ENCODE measurements around the gene DNAI2. TPM values are rescaled to one million over a fixed set of nuclear protein-coding genes. Genes with fewer than 3 reads are reported as not detected.

DNAI2 gene, protein sequence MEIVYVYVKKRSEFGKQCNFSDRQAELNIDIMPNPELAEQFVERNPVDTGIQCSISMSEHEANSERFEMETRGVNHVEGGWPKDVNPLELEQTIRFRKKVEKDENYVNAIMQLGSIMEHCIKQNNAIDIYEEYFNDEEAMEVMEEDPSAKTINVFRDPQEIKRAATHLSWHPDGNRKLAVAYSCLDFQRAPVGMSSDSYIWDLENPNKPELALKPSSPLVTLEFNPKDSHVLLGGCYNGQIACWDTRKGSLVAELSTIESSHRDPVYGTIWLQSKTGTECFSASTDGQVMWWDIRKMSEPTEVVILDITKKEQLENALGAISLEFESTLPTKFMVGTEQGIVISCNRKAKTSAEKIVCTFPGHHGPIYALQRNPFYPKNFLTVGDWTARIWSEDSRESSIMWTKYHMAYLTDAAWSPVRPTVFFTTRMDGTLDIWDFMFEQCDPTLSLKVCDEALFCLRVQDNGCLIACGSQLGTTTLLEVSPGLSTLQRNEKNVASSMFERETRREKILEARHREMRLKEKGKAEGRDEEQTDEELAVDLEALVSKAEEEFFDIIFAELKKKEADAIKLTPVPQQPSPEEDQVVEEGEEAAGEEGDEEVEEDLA
- total RNA-seq = not detected

DNA sequence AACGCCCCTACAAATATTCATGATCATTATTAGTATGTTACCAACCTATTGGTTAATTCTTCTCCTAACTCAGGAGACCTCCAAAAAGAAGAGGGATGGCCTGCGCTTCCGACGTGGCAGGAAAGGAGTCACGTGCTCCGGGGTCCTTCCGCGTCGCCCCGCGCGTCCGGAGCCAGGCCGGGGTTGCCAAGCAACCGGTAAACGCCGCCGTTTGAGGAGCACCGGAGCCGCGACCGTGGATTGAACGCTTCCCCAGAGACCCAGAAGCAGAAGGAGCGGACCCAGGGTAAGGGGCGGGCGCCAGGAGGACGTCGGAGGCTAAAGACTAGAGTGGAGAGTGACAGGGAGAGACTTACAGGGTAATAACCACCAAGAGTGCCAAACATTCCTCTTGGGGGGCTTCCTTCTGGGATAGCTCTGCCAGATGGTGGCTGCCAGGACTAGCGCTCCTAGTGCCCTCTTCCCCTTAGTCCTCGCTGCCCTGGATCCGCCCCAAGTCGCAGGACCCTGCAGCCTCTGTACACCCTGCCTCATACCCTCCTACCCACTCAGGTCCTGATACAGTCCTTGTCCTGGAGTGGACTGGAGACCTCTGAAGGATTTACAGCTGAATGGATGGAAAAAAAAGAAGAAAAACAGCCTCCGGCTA is at the start of gene DNAI2:
DNAI2 (plus strand) TSS at position 175 of the 649 bp plus-strand sequence. CDS start 7,584 bp downstream, outside the sequence.
- Histone ChIP-seq H3K9me3 (ENCODE audit: control insufficient read depth in 3 of 3, low read length in 3 of 3) (no peaks in the 10 kb centered on the region), H3K4me3 (ENCODE audit: low read length in 3 of 3) (no peak within 1 kb of the TSS), H3K9ac (ENCODE audit: low read depth in 1 of 3, low read length in 3 of 3) (no peak within 1 kb of the TSS), H3K27me3 (ENCODE audit: control insufficient read depth in 3 of 3, insufficient read depth in 3 of 3, low read length in 3 of 3) (peaks cover 22 to 29% (median 27%) of the 10 kb centered on the region in 3 donors), H3K27ac (ENCODE audit: low read depth, low read length) (no peak within 1 kb of the TSS), H3K36me3 (ENCODE audit: control insufficient read depth in 3 of 3, insufficient read depth in 3 of 3, low read length in 3 of 3) (no peaks in the 10 kb centered on the region), H3K4me1 (ENCODE audit: control insufficient read depth in 3 of 3, insufficient read depth in 3 of 3, low read length in 3 of 3) (peaks cover 15 to 25% (median 19%) of the 10 kb centered on the region in 3 donors)

DNA sequence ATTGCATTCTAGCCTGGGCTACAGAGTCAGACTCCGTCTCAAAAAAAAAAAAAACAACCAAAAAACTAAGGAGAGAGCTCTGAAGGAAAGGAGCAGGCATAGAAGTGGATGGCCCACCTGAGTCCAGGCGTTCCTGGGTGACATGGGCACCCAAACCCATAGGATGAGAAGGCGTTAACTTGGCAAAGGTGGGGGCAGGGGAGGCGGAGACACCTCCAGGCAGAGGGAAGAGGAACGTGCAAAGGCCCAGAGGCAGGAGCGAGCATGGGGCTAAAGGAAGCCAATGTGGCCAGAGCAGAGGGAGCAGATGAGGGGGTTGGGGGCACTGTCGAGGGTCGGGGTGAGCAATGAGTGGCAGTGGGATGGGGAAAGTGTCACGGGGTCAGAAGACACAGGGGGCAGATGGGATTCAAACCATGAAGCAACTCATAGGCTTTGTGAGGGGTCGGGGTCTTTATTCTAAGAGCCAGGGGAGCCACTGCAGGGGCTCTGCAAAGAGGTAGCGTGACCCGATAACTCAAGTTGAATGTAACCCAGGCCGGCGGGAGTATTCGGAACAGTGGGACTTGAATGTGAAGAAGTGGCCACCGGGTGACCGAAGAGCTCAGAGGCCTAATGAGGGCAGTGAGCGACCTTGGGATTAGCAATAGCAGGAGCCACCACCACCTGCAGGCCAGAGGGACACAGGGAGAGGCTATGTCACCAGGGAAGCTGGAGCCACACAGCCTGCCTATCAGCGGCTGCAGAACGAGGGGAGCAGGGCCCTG is 48.9 kb upstream of the DNAI2 start:
- Histone ChIP-seq H3K9ac (ENCODE audit: low read depth in 1 of 3, low read length in 3 of 3) (no peak overlapping the region), H3K27me3 (ENCODE audit: control insufficient read depth in 3 of 3, insufficient read depth in 3 of 3, low read length in 3 of 3) (no peaks in the 10 kb centered on the region), H3K4me3 (ENCODE audit: low read length in 3 of 3) (no peak overlapping the region), H3K27ac (ENCODE audit: low read depth, low read length) (no peak overlapping the region), H3K9me3 (ENCODE audit: control insufficient read depth in 3 of 3, low read length in 3 of 3) (no peaks in the 10 kb centered on the region), H3K4me1 (ENCODE audit: control insufficient read depth in 3 of 3, insufficient read depth in 3 of 3, low read length in 3 of 3) (peaks cover 0 to 9% (median 0%) of the 10 kb centered on the region in 3 donors), H3K36me3 (ENCODE audit: control insufficient read depth in 3 of 3, insufficient read depth in 3 of 3, low read length in 3 of 3) (peaks cover 18 to 22% (median 20%) of the 10 kb centered on the region in 3 donors)

DNA sequence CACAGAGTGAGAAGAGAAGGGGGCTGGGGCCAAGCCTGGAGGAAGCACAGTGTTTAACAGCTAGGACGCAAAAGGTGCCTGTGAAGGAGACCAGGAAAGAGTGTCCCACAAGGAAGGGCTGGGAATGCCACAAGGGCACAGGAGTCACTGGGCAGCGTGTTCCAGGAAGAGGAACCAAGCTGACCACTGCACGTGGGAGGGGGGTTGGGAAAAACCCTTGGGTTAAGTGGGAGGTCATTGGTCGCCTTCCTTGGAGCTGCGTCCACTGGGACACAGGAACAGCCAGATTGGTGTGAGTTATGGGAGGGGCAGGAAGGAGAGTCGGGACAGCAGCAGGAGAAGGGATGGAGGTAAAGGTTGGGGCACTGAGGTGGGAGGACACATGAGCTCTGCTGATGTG is 47.8 kb upstream of the DNAI2 start:
- H3K4me1 ChIP-seq (ENCODE audit: control insufficient read depth in 3 of 3, insufficient read depth in 3 of 3, low read length in 3 of 3) = peaks cover 0 to 9% (median 0%) of the 10 kb centered on the region in 3 donors
- H3K9me3 ChIP-seq (ENCODE audit: control insufficient read depth in 3 of 3, low read length in 3 of 3) = no peaks in the 10 kb centered on the region
- H3K9ac ChIP-seq (ENCODE audit: low read depth in 1 of 3, low read length in 3 of 3) = no peak overlapping the region
- no peak overlapping the region for H3K27ac ChIP-seq (ENCODE audit: low read depth, low read length)
- no peaks in the 10 kb centered on the region for H3K27me3 ChIP-seq (ENCODE audit: control insufficient read depth in 3 of 3, insufficient read depth in 3 of 3, low read length in 3 of 3)
- H3K4me3 ChIP-seq (ENCODE audit: low read length in 3 of 3) = no peak overlapping the region
- peaks cover 25 to 28% (median 27%) of the 10 kb centered on the region in 3 donors for H3K36me3 ChIP-seq (ENCODE audit: control insufficient read depth in 3 of 3, insufficient read depth in 3 of 3, low read length in 3 of 3)

DNA sequence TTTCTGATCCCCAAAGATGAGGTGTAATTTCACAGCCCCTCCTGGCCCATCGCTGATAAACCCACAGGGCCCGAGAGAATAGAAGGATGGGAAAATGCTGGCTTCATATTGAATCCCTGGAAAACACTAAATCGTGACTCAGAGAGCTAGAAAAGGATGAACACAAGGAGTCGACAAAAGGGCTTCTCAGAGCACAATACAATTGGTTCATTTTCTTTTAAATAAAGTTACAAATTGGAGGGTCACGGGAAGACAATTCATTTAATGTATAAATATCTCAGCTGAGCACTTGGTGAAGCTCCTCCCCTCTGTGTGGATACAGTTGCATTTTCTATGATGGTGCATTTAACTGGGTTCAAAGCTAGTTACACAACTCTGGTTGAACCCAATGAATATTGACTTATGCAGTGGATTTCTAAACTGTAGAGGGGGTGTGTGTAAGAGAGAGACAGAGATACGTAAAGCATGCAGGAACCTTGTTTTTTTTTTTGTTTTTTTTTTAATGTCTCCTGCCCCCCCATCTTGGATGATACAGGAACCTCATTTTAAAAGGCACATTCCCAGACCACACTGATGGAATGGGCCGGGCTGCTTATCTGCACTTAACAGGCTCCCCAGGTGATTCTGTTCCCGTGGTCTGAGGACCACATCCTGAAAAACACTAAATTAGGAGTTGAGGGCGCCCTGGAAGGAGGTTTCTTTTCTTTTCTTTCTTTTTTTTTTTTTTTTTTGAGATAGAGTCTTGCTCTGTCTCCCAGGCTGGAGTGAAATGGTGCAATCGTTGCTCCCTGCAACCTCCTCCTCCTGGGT is 46.6 kb upstream of the DNAI2 start:
- Histone ChIP-seq H3K27ac (ENCODE audit: low read depth, low read length) (no peak overlapping the region), H3K9ac (ENCODE audit: low read depth in 1 of 3, low read length in 3 of 3) (no peak overlapping the region), H3K4me1 (ENCODE audit: control insufficient read depth in 3 of 3, insufficient read depth in 3 of 3, low read length in 3 of 3) (peaks cover 0 to 9% (median 0%) of the 10 kb centered on the region in 3 donors), H3K27me3 (ENCODE audit: control insufficient read depth in 3 of 3, insufficient read depth in 3 of 3, low read length in 3 of 3) (no peaks in the 10 kb centered on the region), H3K36me3 (ENCODE audit: control insufficient read depth in 3 of 3, insufficient read depth in 3 of 3, low read length in 3 of 3) (peaks cover 28 to 33% (median 30%) of the 10 kb centered on the region in 3 donors), H3K9me3 (ENCODE audit: control insufficient read depth in 3 of 3, low read length in 3 of 3) (no peaks in the 10 kb centered on the region), H3K4me3 (ENCODE audit: low read length in 3 of 3) (no peak overlapping the region)

DNA sequence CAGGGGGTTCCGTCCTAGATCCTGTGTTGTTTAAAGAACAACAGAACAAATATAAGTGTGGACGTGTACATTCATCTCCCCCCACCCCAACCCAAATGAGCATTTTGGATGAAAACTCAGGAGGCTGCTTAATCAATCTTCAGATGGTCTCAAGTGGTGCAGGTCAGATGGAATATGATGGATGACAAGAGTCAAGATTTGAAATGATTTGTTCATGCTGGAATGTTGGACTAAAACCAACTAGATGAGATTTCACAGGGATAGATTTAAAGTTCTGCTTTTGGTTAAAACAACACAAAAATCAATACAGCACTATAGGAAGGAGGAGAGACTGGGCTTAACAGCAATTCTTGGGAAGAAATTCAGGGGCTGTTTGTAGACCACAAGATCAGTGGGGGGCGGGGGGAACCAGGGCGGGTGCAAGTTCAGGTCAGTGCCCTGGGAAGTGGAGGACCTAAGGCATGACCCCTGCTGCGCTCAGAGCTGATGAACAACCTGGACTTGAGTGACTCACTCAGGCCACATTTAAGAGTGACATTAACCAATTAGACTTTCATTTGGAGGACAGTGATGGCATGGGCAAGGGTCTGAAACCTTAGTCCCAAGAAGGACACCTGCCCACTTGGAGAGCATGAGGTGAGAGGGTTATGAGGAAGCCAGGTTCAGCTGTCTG is 45.6 kb upstream of the DNAI2 start:
- Histone ChIP-seq H3K4me3 (ENCODE audit: low read length in 3 of 3) (no peak overlapping the region), H3K4me1 (ENCODE audit: control insufficient read depth in 3 of 3, insufficient read depth in 3 of 3, low read length in 3 of 3) (peaks cover 0 to 9% (median 0%) of the 10 kb centered on the region in 3 donors), H3K27ac (ENCODE audit: low read depth, low read length) (no peak overlapping the region), H3K36me3 (ENCODE audit: control insufficient read depth in 3 of 3, insufficient read depth in 3 of 3, low read length in 3 of 3) (peaks cover 27 to 33% (median 28%) of the 10 kb centered on the region in 3 donors), H3K9me3 (ENCODE audit: control insufficient read depth in 3 of 3, low read length in 3 of 3) (no peaks in the 10 kb centered on the region), H3K9ac (ENCODE audit: low read depth in 1 of 3, low read length in 3 of 3) (no peak overlapping the region), H3K27me3 (ENCODE audit: control insufficient read depth in 3 of 3, insufficient read depth in 3 of 3, low read length in 3 of 3) (no peaks in the 10 kb centered on the region)

DNA sequence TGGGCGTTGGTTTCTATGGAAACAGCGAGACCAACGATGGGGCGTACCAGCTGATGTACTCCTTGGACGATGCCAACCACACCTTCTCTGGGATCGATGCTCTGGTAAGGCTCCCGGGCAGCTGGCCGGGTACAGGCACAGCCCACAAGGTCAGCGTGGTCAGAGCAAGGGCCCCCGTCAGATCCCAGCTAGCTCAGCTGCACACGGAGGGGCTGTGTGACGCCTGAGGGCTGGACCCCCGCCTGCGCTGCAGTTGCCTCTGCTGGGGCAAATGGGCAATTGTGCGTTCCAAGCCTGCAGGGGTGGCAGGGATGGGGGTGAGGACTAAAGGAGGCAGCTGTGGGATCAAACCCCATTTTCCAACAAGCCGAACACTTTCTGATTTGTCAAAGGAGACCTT is 43.1 kb upstream of the DNAI2 start:
- Histone ChIP-seq H3K4me1 (ENCODE audit: control insufficient read depth in 3 of 3, insufficient read depth in 3 of 3, low read length in 3 of 3) (peaks cover 6 to 11% (median 8%) of the 10 kb centered on the region in 3 donors), H3K9ac (ENCODE audit: low read depth in 1 of 3, low read length in 3 of 3) (no peak overlapping the region), H3K9me3 (ENCODE audit: control insufficient read depth in 3 of 3, low read length in 3 of 3) (no peaks in the 10 kb centered on the region), H3K27me3 (ENCODE audit: control insufficient read depth in 3 of 3, insufficient read depth in 3 of 3, low read length in 3 of 3) (no peaks in the 10 kb centered on the region), H3K4me3 (ENCODE audit: low read length in 3 of 3) (no peak overlapping the region), H3K27ac (ENCODE audit: low read depth, low read length) (no peak overlapping the region), H3K36me3 (ENCODE audit: control insufficient read depth in 3 of 3, insufficient read depth in 3 of 3, low read length in 3 of 3) (peaks cover 13 to 22% (median 17%) of the 10 kb centered on the region in 3 donors)

DNA sequence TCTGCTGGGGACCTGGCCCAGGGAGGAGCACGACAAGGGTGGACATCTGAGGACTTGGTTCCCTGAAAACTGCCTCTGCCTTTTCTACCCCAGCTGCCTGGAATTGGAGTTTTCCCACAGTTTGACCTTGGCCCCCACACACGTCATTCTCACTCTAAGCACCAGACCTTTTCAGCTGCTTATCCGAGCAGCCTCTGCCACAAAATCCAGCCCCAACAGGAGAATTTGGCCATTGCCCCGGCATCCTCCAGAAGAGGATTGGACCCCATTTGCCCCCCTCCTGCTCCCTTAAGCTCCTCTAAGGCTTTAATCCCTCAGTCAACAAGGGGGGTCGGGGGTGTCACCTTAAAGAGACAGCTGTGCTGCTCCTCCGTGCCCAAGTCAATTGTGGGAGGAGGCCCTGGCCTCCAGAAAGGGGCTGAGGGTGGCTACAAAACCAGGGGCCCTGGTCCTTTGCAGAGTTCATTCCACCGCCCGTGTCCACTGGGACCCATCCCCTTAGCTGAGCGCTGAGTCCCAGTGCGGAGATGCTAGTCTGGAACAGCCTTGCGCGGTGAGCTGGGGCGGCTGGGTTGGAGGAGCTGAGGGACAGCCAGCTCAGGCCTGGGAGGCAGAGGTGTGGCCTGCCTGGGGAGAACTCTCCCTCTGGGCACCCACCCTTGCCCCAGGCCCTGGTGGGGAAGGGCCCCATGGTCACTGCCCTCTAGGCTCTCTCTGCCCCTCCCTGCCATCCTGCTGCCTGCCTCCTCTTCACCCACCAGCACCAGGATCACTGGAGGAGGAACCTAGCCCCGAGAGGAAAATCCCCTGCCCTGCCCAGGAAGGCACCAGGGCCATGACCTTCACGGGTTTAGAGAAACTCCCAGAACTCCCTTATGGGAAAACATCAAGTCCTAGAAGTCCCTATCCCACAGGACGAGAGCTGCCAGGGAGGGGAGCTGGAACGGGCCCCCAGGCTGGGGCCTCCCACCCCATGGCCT is 41.8 kb upstream of the DNAI2 start:
- Histone ChIP-seq H3K9ac (ENCODE audit: low read depth in 1 of 3, low read length in 3 of 3) (no peak overlapping the region), H3K27ac (ENCODE audit: low read depth, low read length) (no peak overlapping the region), H3K4me3 (ENCODE audit: low read length in 3 of 3) (no peak overlapping the region), H3K36me3 (ENCODE audit: control insufficient read depth in 3 of 3, insufficient read depth in 3 of 3, low read length in 3 of 3) (peaks cover 11 to 19% (median 17%) of the 10 kb centered on the region in 3 donors), H3K27me3 (ENCODE audit: control insufficient read depth in 3 of 3, insufficient read depth in 3 of 3, low read length in 3 of 3) (no peaks in the 10 kb centered on the region), H3K4me1 (ENCODE audit: control insufficient read depth in 3 of 3, insufficient read depth in 3 of 3, low read length in 3 of 3) (peaks cover 6 to 8% (median 7%) of the 10 kb centered on the region in 3 donors), H3K9me3 (ENCODE audit: control insufficient read depth in 3 of 3, low read length in 3 of 3) (no peaks in the 10 kb centered on the region)

DNA sequence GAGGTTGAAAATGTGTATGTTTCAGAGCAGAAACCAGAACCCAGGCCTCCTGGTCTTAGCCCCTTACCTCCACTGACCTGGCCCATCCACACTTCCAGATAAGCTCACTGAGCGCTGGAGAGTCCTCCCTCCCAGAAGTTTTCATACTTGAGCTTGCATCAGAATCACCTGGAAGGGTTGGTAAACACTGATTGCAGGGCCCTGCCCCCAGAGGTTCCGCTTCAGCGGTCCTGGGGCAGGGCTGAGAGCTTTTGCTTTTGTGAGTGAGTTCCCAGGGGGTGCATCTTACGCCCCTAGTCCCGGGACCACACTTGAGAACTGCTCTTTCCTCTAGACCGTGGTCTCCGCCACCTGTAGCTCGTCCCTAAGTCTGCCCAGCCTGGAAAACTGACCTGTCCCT is 40.1 kb upstream of the DNAI2 start:
- H3K4me3 ChIP-seq (ENCODE audit: low read length in 3 of 3) = no peak overlapping the region
- no peaks in the 10 kb centered on the region for H3K27me3 ChIP-seq (ENCODE audit: control insufficient read depth in 3 of 3, insufficient read depth in 3 of 3, low read length in 3 of 3)
- H3K4me1 ChIP-seq (ENCODE audit: control insufficient read depth in 3 of 3, insufficient read depth in 3 of 3, low read length in 3 of 3) = peaks cover 6 to 8% (median 8%) of the 10 kb centered on the region in 3 donors
- H3K9ac ChIP-seq (ENCODE audit: low read depth in 1 of 3, low read length in 3 of 3) = no peak overlapping the region
- H3K36me3 ChIP-seq (ENCODE audit: control insufficient read depth in 3 of 3, insufficient read depth in 3 of 3, low read length in 3 of 3) = peaks cover 14 to 24% (median 20%) of the 10 kb centered on the region in 3 donors
- H3K27ac ChIP-seq (ENCODE audit: low read depth, low read length) = no peak overlapping the region
- no peaks in the 10 kb centered on the region for H3K9me3 ChIP-seq (ENCODE audit: control insufficient read depth in 3 of 3, low read length in 3 of 3)
